ENCODE measurements around the gene VCX3B.
"Not testable (repeated sequence)": the region's sequence is repeated elsewhere in the genome, so short reads cannot be mapped to it uniquely, and the experiment has no call there.

The VCX3B gene

DNA sequence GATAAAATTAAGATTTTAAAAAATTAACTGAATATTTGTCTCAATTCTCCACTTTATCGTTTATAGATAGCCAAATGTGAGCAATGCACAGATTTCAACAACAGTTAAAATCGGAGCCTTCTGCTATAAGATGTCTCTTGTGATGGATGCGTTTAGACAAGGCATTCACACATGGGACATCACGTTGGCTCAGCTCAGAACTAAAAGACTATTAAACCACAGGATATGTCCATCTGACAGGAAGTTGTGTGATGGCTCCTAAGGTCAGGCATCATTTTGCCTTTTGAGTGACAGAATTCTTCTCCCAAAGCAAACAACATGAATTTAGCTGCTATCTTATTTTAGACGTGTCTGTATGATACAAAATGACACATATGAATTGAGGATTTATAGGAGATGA is 17.3 kb upstream of the VCX3B start:
- TF ChIP-seq, protein P1, sequence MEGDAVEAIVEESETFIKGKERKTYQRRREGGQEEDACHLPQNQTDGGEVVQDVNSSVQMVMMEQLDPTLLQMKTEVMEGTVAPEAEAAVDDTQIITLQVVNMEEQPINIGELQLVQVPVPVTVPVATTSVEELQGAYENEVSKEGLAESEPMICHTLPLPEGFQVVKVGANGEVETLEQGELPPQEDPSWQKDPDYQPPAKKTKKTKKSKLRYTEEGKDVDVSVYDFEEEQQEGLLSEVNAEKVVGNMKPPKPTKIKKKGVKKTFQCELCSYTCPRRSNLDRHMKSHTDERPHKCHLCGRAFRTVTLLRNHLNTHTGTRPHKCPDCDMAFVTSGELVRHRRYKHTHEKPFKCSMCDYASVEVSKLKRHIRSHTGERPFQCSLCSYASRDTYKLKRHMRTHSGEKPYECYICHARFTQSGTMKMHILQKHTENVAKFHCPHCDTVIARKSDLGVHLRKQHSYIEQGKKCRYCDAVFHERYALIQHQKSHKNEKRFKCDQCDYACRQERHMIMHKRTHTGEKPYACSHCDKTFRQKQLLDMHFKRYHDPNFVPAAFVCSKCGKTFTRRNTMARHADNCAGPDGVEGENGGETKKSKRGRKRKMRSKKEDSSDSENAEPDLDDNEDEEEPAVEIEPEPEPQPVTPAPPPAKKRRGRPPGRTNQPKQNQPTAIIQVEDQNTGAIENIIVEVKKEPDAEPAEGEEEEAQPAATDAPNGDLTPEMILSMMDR (conservative IDR thresholded peaks at IDR 0.05; ENCODE audit: low read length), result no peak
- no peak overlapping the region for H3K4me3 ChIP-seq (ENCODE audit: low read length)
- no peak for DNase-seq (ENCODE audit: low read depth)

DNA sequence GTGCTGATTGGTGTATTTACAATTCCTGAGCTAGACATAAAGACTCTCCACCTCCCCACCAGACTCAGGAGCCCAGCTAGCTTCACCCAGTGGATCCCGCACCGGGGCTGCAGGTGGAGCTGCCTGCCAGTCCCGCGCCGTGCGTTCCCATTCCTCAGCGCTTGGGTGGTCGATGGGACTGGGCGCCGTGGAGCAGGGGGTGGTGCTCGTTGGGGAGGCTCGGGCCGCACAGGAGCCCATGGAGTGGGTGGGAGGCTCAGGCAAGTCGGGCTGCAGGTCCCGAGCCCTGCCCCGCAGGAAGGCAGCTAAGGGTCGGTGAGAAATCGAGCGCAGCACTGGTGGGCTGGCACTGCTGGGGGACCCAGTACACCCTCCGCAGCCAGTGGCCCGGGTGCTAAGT is 12.3 kb upstream of the VCX3B start:
- not testable (repeated sequence) for H3K4me3 ChIP-seq (ENCODE audit: low read length); DNase-seq (ENCODE audit: low read depth)

- no peak for DNase-seq (ENCODE audit: low read depth)
- TF ChIP-seq, protein P1 (conservative IDR thresholded peaks at IDR 0.05; ENCODE audit: low read length), result no peak
- H3K4me3 ChIP-seq (ENCODE audit: low read length), result no peak overlapping the region
These were observed 11.0 kb upstream of the VCX3B start for GRCh38 chrX:8453611-8454010.

GRCh38 chrX:8455557-8455956 is 9.1 kb upstream of the VCX3B start:
- no peak for DNase-seq (ENCODE audit: low read depth)

DNA sequence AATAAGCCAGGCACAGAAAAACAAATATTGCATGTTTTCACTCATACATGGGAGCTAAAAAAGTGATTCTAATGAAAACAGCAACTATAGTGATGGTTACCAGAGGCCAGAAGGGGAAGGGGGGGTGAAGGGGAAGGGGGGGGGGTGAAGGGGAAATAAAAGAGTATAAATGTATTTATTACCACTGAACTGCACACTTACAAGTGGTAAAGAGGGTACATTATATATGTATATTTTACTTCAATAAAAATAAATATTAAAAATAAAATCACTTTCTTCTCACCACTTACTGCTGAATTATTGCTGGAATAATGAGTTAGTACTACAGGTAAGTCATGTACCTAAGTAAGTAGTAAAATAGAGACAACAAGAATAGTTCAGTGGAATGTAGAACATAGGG is 2.1 kb upstream of the VCX3B start:
- DNase-seq (ENCODE audit: low read depth), result no peak
- TF ChIP-seq, protein P1 (conservative IDR thresholded peaks at IDR 0.05; ENCODE audit: low read length), result no peak
- no peak overlapping the region for H3K4me3 ChIP-seq (ENCODE audit: low read length)

More at GRCh38 chrX:8455557-8455956, 9.1 kb upstream of the VCX3B start:
- TF ChIP-seq, protein P1 (conservative IDR thresholded peaks at IDR 0.05; ENCODE audit: low read length), result no peak
- H3K4me3 ChIP-seq (ENCODE audit: low read length), result no peak overlapping the region

GRCh38 chrX:8484360-8484949 is 19.8 kb downstream of the VCX3B start:
- TF ChIP-seq, protein P1 (conservative IDR thresholded peaks at IDR 0.05; ENCODE audit: low read length), result no peak
- no peak for DNase-seq (ENCODE audit: low read depth)
- no peak overlapping the region for H3K4me3 ChIP-seq (ENCODE audit: low read length)

- H3K4me3 ChIP-seq (ENCODE audit: low read length); DNase-seq (ENCODE audit: low read depth): not testable (repeated sequence)
These were observed 30.4 kb downstream of the VCX3B start for GRCh38 chrX:8495036-8495435.

DNA sequence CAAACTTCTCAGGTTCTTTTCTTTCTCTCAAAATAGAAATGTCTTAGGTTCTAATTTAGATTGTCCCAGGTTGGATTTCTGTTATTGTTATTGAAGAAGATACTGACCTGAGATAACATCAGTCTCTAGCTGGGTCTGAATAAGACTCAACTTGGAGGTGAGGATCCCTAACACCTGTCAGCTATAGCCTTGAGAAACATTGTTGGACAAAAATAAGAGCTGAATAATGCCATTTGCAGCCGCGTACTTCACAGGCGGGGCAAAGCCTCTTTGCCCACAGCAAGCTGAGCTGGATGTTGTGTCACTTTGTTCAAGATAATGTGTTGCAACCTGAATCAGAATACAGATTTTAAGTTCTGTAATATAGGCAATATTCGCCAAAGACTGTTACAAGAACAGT is 35.6 kb downstream of the VCX3B start:
- no peak overlapping the region for H3K4me3 ChIP-seq (ENCODE audit: low read length)
- TF ChIP-seq, protein P1 (conservative IDR thresholded peaks at IDR 0.05; ENCODE audit: low read length), result no peak
- DNase-seq (ENCODE audit: low read depth), result no peak

- H3K4me3 ChIP-seq (ENCODE audit: low read length); DNase-seq (ENCODE audit: low read depth): not testable (repeated sequence)
These were observed 37.5 kb downstream of the VCX3B start for GRCh38 chrX:8502101-8502500.
